ENCODE data around the gene PPM1H.

The PPM1H gene

DNA sequence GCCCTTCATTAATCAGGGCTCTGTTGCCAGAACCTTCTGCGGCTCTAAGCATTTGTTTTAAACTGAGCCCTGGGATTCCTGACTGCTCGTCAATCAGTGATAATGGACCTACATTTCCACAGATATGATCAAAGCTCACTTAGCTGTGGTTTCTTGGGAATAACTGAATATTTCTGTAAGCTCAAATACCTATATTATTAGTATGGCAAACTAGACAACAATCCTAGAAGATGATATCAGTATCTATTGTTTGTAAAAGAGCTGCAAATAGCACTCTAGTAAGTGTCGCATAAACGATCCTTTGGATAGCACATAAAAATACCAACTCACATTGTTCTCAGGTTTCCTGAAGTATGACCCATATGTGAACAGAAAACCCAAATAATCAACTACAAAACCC is 150.4 kb downstream of the PPM1H start:
- no peak for DNase-seq (ENCODE audit: low read depth)
- TF ChIP-seq, protein P1, sequence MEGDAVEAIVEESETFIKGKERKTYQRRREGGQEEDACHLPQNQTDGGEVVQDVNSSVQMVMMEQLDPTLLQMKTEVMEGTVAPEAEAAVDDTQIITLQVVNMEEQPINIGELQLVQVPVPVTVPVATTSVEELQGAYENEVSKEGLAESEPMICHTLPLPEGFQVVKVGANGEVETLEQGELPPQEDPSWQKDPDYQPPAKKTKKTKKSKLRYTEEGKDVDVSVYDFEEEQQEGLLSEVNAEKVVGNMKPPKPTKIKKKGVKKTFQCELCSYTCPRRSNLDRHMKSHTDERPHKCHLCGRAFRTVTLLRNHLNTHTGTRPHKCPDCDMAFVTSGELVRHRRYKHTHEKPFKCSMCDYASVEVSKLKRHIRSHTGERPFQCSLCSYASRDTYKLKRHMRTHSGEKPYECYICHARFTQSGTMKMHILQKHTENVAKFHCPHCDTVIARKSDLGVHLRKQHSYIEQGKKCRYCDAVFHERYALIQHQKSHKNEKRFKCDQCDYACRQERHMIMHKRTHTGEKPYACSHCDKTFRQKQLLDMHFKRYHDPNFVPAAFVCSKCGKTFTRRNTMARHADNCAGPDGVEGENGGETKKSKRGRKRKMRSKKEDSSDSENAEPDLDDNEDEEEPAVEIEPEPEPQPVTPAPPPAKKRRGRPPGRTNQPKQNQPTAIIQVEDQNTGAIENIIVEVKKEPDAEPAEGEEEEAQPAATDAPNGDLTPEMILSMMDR (IDR thresholded peaks at IDR 0.05; ENCODE audit: low read length, missing control alignments) = no peak
- H3K4me3 ChIP-seq (replicated peaks; ENCODE audit: low read depth, low read length) = no peak overlapping the region

DNA sequence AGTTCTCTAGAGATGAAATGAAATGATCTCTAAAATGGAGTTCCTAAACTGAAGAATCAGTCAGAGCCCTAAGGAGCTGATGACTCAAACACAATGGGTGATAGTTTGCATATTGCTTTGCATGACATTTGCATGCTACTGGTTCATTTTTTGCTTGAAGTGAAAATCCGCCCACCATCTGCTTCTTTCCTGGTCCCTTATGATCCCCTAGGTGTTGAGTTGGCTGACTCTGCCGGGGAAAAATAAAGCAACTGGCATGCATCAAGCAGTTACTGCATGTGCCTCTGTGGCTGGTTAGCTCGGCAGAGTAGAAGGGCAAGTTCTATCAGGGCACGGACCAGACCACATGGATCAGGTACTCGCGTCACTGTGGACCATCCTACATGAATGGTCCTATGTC is 151.1 kb downstream of the PPM1H start:
- no peak for DNase-seq (ENCODE audit: low read depth)
- TF ChIP-seq, protein P1 (IDR thresholded peaks at IDR 0.05; ENCODE audit: low read length, missing control alignments) = no peak
- H3K4me3 ChIP-seq (replicated peaks; ENCODE audit: low read depth, low read length) = no peak overlapping the region

DNA sequence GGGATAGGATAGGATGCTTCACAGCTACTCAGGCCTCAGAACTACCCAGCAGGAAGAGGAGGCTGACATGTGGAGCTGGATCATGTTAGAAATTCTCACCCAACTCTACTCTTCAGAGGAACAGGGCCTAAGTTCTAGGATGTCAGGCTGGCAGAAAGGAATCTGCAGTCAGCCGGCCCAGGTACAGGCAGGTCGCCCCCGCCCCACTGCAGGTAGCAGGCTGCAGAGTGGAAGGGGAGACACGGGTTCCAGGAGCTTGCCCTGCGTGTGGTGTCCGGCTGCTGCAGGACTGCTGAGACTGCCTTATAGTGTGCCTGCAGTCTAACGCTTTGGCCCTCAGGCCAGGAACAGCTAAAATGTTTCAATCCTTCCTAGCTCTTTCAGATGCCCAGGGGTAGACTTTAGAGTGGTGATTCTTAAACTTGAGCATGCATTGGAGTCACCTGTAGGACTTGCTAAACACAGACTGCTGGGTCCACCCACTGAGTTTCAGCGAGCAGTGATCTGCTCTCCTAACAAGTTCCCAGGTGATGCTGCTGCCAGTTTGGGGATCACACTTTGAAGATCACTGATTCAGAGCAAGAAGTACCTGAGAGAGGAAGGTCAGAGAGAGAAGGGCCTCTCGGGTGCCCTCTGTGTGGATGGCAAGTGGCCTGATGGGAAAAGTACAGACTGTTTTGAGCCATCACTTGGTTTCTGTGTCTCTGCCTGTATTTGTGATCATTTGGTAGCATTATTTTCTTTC is 153.6 kb downstream of the PPM1H start:
- TF ChIP-seq, protein P1 (IDR thresholded peaks at IDR 0.05; ENCODE audit: low read length, missing control alignments) = no peak
- no peak overlapping the region for H3K4me3 ChIP-seq (replicated peaks; ENCODE audit: low read depth, low read length)
- DNase-seq (ENCODE audit: low read depth) = no peak

DNA sequence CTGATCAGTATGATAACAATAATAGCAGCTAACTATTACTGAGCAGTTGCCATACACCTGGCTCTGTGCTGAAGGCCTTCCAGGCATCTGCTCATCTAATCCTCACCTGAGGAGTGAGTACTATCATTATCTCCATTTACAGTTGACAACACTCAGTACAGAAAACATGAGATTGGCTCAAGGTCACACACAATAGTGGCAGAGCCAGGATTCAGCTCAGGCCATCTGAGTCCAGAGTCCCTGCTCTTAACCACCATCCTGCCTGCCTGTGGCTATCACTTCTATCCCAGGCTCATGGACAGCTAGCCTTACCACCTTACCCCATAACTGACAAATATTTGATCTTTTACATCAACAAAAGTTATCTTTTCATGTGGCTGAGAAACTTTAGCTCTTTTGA is 155.5 kb downstream of the PPM1H start:
- DNase-seq (ENCODE audit: low read depth) = no peak
- TF ChIP-seq, protein P1 (IDR thresholded peaks at IDR 0.05; ENCODE audit: low read length, missing control alignments) = no peak
- no peak overlapping the region for H3K4me3 ChIP-seq (replicated peaks; ENCODE audit: low read depth, low read length)

DNA sequence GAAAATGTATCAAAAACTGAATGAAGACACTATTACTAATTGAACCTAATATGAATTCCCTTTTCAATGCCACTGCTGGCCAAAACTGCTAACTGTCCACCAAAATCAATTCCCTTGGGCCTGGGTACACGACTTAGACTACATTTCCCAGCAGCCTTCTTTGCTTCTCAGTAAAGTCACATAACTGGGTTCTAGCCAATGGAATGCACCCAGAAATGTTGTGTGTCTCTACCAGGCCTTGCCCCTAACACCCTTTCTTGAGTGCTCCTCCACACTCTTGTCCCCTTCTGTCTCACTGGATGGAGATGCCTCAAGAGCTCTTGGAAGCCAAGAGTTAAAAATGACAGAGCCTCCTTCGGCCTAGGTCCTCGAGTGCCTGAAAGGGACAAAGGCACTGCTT is 156.8 kb downstream of the PPM1H start:
- H3K4me3 ChIP-seq (replicated peaks; ENCODE audit: low read depth, low read length) = no peak overlapping the region
- TF ChIP-seq, protein P1 (IDR thresholded peaks at IDR 0.05; ENCODE audit: low read length, missing control alignments) = no peak
- DNase-seq (ENCODE audit: low read depth) = no peak

DNA sequence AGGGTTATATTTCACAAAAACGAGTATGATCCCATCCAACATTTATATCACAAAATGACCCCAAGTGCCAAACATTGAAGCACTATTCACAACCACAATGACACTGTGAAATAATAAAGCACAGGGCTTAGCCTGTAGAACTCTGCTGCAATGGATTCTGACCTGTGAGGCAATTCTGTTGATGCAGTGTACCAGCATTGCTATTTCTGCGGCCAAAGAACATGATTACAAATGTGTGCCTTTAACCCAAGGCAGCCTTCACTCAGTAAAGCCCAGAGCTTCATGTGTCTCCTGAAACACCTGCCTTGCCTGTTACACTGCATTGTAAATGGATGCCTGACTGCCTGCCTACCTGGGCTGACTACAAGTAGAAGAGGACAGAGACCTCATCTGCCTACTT is 158.0 kb downstream of the PPM1H start:
- no peak overlapping the region for H3K4me3 ChIP-seq (replicated peaks; ENCODE audit: low read depth, low read length)
- TF ChIP-seq, protein P1 (IDR thresholded peaks at IDR 0.05; ENCODE audit: low read length, missing control alignments) = no peak
- DNase-seq (ENCODE audit: low read depth) = no peak

DNA sequence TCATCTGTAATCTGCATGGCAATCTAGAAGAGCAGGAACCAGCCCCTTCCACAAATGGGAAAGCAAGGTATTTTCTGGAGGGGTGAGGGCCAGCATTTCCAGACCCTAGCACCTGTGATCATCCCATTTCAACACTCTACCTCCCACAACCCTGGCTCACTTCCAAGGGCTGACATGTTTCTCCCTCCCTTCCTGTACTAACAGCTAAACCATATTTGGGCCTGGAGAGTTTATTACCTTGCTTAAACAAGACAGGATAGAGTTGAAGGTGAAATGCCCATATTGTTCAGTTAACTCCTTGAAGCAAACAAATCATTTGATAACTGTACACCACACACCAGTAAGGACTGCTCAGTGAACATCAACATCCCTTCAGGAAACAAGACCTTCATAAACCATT is 158.4 kb downstream of the PPM1H start:
- DNase-seq (ENCODE audit: low read depth) = no peak
- H3K4me3 ChIP-seq (replicated peaks; ENCODE audit: low read depth, low read length) = no peak overlapping the region
- TF ChIP-seq, protein P1 (IDR thresholded peaks at IDR 0.05; ENCODE audit: low read length, missing control alignments) = no peak

Data from fibroblast of pulmonary artery (primary cell).